ES-I3 (cell line): ENCODE data around the gene DDX25.

Experiments
- H3K36me3 ChIP-seq: 2 replicates; pipeline ENCODE4 v1.6.1; 2013; ENCODE audit warnings: mild to moderate bottlenecking, low read length, control low read depth, moderate library complexity; ENCODE audit not compliant: insufficient read depth
- H3K4me1 ChIP-seq: 2 replicates; pipeline ENCODE4 v1.6.1; 2013; ENCODE audit warnings: mild to moderate bottlenecking, control low read depth, low read length; ENCODE audit not compliant: insufficient read depth
- H3K9ac ChIP-seq: 2 replicates; pipeline ENCODE4 v1.6.1; 2013; ENCODE audit warnings: low read depth, mild to moderate bottlenecking, low read length, moderate library complexity
- H3K9me3 ChIP-seq: 2 replicates; pipeline ENCODE4 v1.6.1; 2013; ENCODE audit warnings: mild to moderate bottlenecking, low read length, moderate library complexity; ENCODE audit not compliant: control insufficient read depth, insufficient read depth

Gene DDX25

GRCh38 chr11:125923012-125923579, 18.8 kb downstream of the DDX25 start:
- Histone ChIP-seq H3K36me3 (no peaks in the 10 kb centered on the region; the same call in 1 of the 2 replicates), H3K9me3 (no peaks in the 10 kb centered on the region), H3K9ac (no peak overlapping the region), H3K4me1 (no peaks in the 10 kb centered on the region)

DNA sequence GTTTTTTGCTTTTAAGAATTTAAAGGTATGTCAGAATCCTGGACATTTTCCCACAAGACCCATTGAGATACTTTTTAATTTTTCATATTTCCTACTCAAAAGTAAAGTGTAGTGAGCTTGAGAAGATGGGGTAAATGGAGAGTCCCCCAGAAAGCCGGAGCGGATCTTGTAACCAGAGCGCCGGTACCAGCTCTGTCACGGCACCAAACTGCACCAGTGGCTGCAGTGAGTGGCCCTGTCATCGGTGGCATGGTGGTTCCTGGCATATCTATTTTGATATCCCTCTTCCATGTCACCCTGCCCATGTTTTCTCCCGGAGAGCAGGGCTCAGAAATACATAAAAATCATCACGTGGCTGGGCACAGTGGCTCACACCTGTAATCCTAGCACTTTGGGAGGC, 19.3 kb downstream of the DDX25 start:
- Histone ChIP-seq H3K36me3 (no peaks in the 10 kb centered on the region; the same call in 1 of the 2 replicates), H3K9ac (no peak overlapping the region), H3K4me1 (no peaks in the 10 kb centered on the region), H3K9me3 (no peaks in the 10 kb centered on the region)

- H3K4me1 ChIP-seq: no peaks in the 10 kb centered on the region
- no peak overlapping the region for H3K9ac ChIP-seq
- no peaks in the 10 kb centered on the region; the same call in 1 of the 2 replicates for H3K36me3 ChIP-seq
- no peaks in the 10 kb centered on the region for H3K9me3 ChIP-seq
Measured at GRCh38 chr11:125924384-125925007, 20.2 kb downstream of the DDX25 start.

DNA sequence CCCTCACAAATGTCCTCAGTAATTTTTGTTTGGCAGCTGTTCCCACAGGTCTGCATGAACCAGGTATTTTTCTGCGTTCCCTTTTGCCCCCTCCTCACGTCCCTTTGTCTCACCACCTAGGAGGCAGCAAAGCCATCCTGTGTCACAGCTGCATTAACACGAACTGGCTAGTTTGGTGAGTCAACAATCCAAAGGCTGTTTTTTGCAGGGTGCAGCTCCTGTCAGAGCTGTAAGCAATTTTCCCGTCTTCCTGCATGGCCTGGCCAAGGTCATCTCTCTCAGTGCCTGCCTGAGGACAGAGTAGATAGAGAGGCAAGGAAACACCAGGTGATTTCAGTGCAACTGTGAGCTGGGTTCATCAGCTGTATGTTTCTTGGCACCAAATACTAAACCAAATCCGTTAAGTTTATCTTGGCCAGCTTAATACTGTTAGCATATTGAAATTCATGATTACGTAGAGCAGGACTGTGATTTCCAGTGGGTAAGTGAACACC, 21.0 kb downstream of the DDX25 start:
- no peak overlapping the region for H3K9ac ChIP-seq
- H3K36me3 ChIP-seq: no peaks in the 10 kb centered on the region; the same call in 1 of the 2 replicates
- H3K4me1 ChIP-seq: no peaks in the 10 kb centered on the region
- no peaks in the 10 kb centered on the region for H3K9me3 ChIP-seq

DNA sequence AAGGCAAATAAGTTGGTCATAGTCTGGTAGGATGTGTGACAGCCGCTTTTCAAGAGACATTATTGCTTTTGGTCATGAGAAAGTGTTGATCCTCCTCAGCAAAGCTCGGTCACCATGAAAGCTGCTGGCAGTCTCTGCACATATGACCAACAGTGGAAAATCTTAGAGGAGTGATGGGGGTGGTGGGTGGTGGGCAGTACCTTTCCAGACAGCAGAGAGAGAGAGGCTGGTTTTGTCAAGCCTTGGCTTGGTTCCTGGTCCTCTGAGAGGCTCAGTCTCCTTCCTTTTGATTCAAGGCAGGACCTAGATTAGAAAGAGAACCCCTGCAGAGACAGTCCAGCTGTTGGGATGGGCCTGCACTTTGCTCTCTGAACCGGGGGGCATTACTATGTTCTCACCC, 21.5 kb downstream of the DDX25 start:
- H3K4me1 ChIP-seq: no peaks in the 10 kb centered on the region
- H3K9ac ChIP-seq: no peak overlapping the region
- H3K36me3 ChIP-seq: no peaks in the 10 kb centered on the region; the same call in 1 of the 2 replicates
- no peaks in the 10 kb centered on the region for H3K9me3 ChIP-seq

DNA sequence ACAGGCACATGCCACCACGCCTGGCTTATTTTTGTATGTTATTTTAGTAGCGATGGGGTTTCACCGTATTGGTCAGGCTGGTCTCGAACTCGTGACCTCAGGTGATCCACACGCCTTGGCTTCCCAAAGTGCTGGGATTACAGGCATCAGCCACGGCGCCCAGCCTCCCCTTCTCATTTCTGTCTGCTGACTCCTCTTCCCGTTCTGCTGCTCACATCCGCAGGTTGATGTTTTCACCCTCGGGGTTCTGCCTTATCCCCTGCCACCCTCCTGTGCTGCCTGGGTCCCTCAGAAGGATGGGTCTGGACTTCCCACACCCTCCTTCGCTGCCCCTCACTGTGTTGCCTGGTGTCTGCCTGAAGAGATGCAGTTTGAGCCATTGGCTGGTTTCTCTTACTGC, 22.4 kb downstream of the DDX25 start:
- no peaks in the 10 kb centered on the region for H3K36me3 ChIP-seq
- no peaks in the 10 kb centered on the region for H3K9me3 ChIP-seq
- no peak overlapping the region for H3K9ac ChIP-seq
- peaks cover 8% of the 10 kb centered on the region; the same call in 1 of the 2 replicates for H3K4me1 ChIP-seq

DNA sequence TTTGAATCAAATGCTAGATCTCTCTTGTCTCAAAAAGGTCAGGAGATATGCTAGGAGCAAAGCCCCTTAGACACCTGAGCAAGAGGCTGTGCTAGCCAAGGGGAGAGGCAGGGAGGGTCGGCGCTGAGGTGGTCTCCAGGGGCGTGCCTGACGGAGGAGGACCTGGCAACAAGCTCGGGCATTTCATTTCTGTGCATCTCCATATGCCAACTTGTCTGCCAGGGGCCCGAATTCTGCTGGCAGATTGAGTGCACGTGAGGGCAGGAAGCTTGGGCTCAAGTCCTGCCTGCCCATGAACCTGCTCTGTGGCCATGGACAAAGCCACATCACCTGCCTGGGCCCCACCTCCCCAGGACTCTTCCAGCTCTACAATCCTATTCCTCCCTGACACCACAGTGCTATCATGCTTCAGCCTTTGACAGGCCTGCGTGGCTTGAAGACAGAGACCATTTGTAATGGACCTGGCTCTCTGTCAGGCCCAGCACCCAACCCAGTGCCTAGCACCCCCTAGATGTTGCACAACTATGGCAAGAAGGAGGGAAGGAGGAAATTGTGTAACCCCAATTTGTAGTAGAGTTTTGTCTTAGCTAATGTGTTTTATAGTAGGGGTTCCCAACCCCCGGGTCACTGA, 25.3 kb downstream of the DDX25 start:
- Histone ChIP-seq H3K36me3 (no peaks in the 10 kb centered on the region), H3K9me3 (no peaks in the 10 kb centered on the region), H3K4me1 (peaks cover 29% of the 10 kb centered on the region), H3K9ac (no peak overlapping the region)

GRCh38 chr11:125930076-125930450, 25.8 kb downstream of the DDX25 start:
- no peaks in the 10 kb centered on the region for H3K36me3 ChIP-seq
- no peak overlapping the region for H3K9ac ChIP-seq
- H3K4me1 ChIP-seq: peaks cover 29% of the 10 kb centered on the region
- H3K9me3 ChIP-seq: no peaks in the 10 kb centered on the region

DNA sequence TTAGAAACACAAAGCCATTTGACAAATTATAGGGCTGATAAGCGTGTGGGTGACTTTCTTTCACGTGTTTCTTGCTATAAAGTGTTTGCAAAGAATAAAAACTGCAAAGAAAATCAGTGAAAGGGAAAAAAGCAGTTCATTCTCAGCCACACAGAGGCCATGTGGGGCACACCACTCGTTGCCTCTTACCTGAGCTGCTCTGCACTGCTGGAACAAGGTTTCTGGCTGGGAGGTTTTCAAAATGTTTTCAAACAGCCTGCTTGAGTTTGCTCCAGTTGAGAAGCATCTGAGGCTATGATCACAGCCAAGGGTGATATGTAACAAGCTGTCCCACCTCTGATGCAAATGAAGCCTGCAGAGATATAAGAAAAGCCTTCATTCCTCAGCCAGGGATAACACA, 26.8 kb downstream of the DDX25 start:
- H3K9me3 ChIP-seq: no peaks in the 10 kb centered on the region
- H3K9ac ChIP-seq: no peak overlapping the region
- peaks cover 29% of the 10 kb centered on the region for H3K4me1 ChIP-seq
- no peaks in the 10 kb centered on the region for H3K36me3 ChIP-seq

DNA sequence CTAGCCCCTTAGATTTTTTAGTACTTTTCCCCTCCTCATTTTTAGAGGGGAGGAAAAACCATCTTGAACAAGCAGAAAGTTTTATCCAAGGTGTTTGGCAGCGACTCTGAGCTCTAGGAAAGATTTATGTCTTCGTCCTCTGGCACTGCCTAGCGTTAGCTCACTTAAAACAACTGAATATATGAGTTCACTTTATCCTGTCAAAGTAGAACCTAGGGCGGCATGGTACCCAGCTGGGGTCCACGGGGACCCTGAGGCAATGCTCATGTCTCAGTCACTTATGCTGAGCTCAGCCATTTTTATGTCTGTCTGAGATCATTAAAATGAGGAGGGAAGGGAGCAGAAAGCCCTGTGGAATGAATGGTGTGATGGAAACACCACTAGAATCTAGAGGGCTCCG, 27.4 kb downstream of the DDX25 start:
- Histone ChIP-seq H3K9ac (no peak overlapping the region), H3K9me3 (no peaks in the 10 kb centered on the region), H3K4me1 (peaks cover 29% of the 10 kb centered on the region), H3K36me3 (no peaks in the 10 kb centered on the region)

DNA sequence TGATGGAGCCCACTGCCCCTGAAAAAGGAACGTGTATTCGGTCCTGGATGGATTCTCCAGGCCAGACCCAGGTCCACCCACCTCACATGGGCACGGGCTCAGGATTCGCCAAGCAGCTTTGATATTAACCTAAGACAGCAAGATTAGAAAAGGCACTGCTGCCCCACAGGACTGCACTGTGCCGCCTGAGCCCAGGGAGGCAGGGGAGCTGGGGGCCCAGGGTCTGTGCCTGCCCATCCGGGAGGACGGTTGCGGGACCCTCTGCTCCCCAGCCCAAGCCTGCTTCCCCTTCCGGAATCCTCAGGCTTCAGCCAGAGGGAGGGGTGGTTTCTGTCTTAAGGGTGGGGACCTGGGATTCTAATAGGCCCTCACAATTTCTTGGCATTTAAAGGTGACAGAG, 28.0 kb downstream of the DDX25 start:
- Histone ChIP-seq H3K9ac (no peak overlapping the region), H3K9me3 (no peaks in the 10 kb centered on the region), H3K36me3 (no peaks in the 10 kb centered on the region), H3K4me1 (peaks cover 29% of the 10 kb centered on the region)

GRCh38 chr11:125933030-125933813, 28.9 kb downstream of the DDX25 start:
- Histone ChIP-seq H3K4me1 (peaks cover 29% of the 10 kb centered on the region), H3K36me3 (no peaks in the 10 kb centered on the region), H3K9me3 (no peaks in the 10 kb centered on the region), H3K9ac (peak overlapping the region; percentile 3; the same call in 1 of the 2 replicates)

GRCh38 chr11:125934473-125934872, 30.2 kb downstream of the DDX25 start:
- H3K36me3 ChIP-seq: no peaks in the 10 kb centered on the region
- no peak overlapping the region for H3K9ac ChIP-seq
- peaks cover 29% of the 10 kb centered on the region for H3K4me1 ChIP-seq
- no peaks in the 10 kb centered on the region for H3K9me3 ChIP-seq

DNA sequence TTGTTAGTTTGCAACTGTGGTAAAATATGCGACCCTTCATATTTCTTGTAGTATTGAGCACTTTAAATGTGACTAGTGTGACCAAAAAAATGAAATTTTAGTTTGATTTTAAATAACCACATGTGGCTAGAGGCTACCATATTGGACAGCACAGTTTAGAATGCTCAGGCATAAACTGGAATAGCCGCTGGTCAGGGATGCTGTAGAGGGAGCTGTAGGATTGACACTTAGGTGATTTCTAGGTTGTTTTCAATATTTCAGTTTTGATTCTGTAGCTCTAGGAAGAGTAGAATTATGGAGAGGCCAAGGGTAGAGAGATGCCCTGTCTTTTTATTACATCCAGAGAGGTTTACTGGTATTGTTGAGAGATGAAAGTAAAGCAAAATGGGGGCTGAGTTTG, 30.7 kb downstream of the DDX25 start:
- Histone ChIP-seq H3K36me3 (no peaks in the 10 kb centered on the region), H3K9ac (no peak overlapping the region), H3K4me1 (peaks cover 29% of the 10 kb centered on the region), H3K9me3 (no peaks in the 10 kb centered on the region)
